Activated naive CD4-positive, alpha-beta T cell treated with anti-CD3 and anti-CD28 coated beads, Interleukin-2, amount 10 ng/mL, durations not matched to agents 7 days and 5 days (primary cell): ENCODE data around the gene KRTAP5-8.
A peak's percentile ranks its signal among the peaks of the same experiment; 100 is the strongest.
"Not testable (repeated sequence)": the region's sequence is repeated elsewhere in the genome, so short reads cannot be mapped to it uniquely, and the experiment has no call there.

Experiments used
- CTCF ChIA-PET: fragments of 350-600 bp; sonication (Branson Sonifier 250); formaldehyde crosslinking; loops from one replicate; lab custom pipeline; 2021; ENCODE audit warnings: antibody characterized with exemption; lab: Charles Lee
- DNase-seq: peaks from one replicate; pipeline ENCODE4 v3.0.0-alpha.2; 2020
- H3K27ac Mint-ChIP-seq: one replicate; pipeline ENCODE4 v1.8.0; 2021; ENCODE audit warnings: mild to moderate bottlenecking, moderate library complexity, mixed read lengths
- H3K27me3 Mint-ChIP-seq: one replicate; pipeline ENCODE4 v1.8.0; 2021; ENCODE audit warnings: mild to moderate bottlenecking, mixed read lengths
- H3K36me3 Mint-ChIP-seq: one replicate; pipeline ENCODE4 v1.8.0; 2021; ENCODE audit warnings: mixed read lengths
- H3K4me1 Mint-ChIP-seq: one replicate; pipeline ENCODE4 v1.8.0; 2021; ENCODE audit warnings: mixed read lengths
- H3K4me3 Mint-ChIP-seq: one replicate; pipeline ENCODE4 v1.8.0; 2021; ENCODE audit warnings: mild to moderate bottlenecking, moderate library complexity, mixed read lengths
- H3K9me3 Mint-ChIP-seq: one replicate; pipeline ENCODE4 v1.8.0; 2021; ENCODE audit warnings: mixed read lengths

KRTAP5-8 gene

GRCh38 chr11:71537977-71538665 is at the start of gene KRTAP5-8:
Gene KRTAP5-8 (plus strand): TSS chr11:71538025. CDS start chr11:71538056, 31 bp downstream.
- H3K9me3 Mint-ChIP-seq, DNase-seq, H3K4me3 Mint-ChIP-seq, H3K27me3 Mint-ChIP-seq, H3K36me3 Mint-ChIP-seq, CTCF ChIA-PET, H3K27ac Mint-ChIP-seq, H3K4me1 Mint-ChIP-seq: not testable (repeated sequence)

- H3K27me3 Mint-ChIP-seq: no peaks in the 10 kb centered on the region
- H3K4me1 Mint-ChIP-seq: peaks cover 2% of the 10 kb centered on the region
- DNase-seq: no peak
- CTCF ChIA-PET: no interaction called here
- H3K9me3 Mint-ChIP-seq: no peaks in the 10 kb centered on the region
- H3K36me3 Mint-ChIP-seq: peaks cover 63% of the 10 kb centered on the region
- H3K4me3 Mint-ChIP-seq: no peak overlapping the region
- peak overlapping the region; percentile 47 for H3K27ac Mint-ChIP-seq
These were observed 49.0 kb upstream of the KRTAP5-8 start for GRCh38 chr11:71488681-71489270.

GRCh38 chr11:71489311-71490043 is 48.3 kb upstream of the KRTAP5-8 start:
- Mint-ChIP-seq H3K4me1 (peaks cover 2% of the 10 kb centered on the region), H3K9me3 (no peaks in the 10 kb centered on the region), H3K27me3 (no peaks in the 10 kb centered on the region), H3K27ac (no peak overlapping the region), H3K4me3 (no peak overlapping the region), H3K36me3 (peaks cover 63% of the 10 kb centered on the region)
- CTCF ChIA-PET: no interaction called here
- no peak for DNase-seq

GRCh38 chr11:71490044-71490730 is 47.6 kb upstream of the KRTAP5-8 start:
- H3K27ac Mint-ChIP-seq: no peak overlapping the region
- no peaks in the 10 kb centered on the region for H3K9me3 Mint-ChIP-seq
- CTCF ChIA-PET: no interaction called here
- H3K4me3 Mint-ChIP-seq: no peak overlapping the region
- peaks cover 63% of the 10 kb centered on the region for H3K36me3 Mint-ChIP-seq
- no peak for DNase-seq
- H3K27me3 Mint-ChIP-seq: no peaks in the 10 kb centered on the region
- H3K4me1 Mint-ChIP-seq: peaks cover 2% of the 10 kb centered on the region

GRCh38 chr11:71490731-71491390 is 47.0 kb upstream of the KRTAP5-8 start:
- Mint-ChIP-seq H3K36me3 (peaks cover 62% of the 10 kb centered on the region), H3K27me3 (no peaks in the 10 kb centered on the region), H3K27ac (no peak overlapping the region), H3K9me3 (no peaks in the 10 kb centered on the region), H3K4me3 (no peak overlapping the region), H3K4me1 (peaks cover 2% of the 10 kb centered on the region)
- CTCF ChIA-PET: no interaction called here
- DNase-seq: no peak

- CTCF ChIA-PET: no interaction called here
- Mint-ChIP-seq H3K27me3 (no peaks in the 10 kb centered on the region), H3K9me3 (no peaks in the 10 kb centered on the region), H3K4me1 (peaks cover 2% of the 10 kb centered on the region), H3K4me3 (no peak overlapping the region), H3K36me3 (peaks cover 60% of the 10 kb centered on the region), H3K27ac (no peak overlapping the region)
- DNase-seq: no peak
These were observed 46.3 kb upstream of the KRTAP5-8 start for GRCh38 chr11:71491531-71491930.

GRCh38 chr11:71491940-71492339 is 45.9 kb upstream of the KRTAP5-8 start:
- Mint-ChIP-seq H3K4me1 (peaks cover 2% of the 10 kb centered on the region), H3K4me3 (no peak overlapping the region), H3K27me3 (no peaks in the 10 kb centered on the region), H3K27ac (no peak overlapping the region), H3K36me3 (peaks cover 62% of the 10 kb centered on the region), H3K9me3 (no peaks in the 10 kb centered on the region)
- CTCF ChIA-PET: no interaction called here
- no peak for DNase-seq

GRCh38 chr11:71495286-71496230 is 42.3 kb upstream of the KRTAP5-8 start:
- Mint-ChIP-seq H3K4me3 (no peak overlapping the region), H3K27ac (no peak overlapping the region), H3K27me3 (no peaks in the 10 kb centered on the region), H3K4me1 (peaks cover 6% of the 10 kb centered on the region), H3K36me3 (peaks cover 67% of the 10 kb centered on the region), H3K9me3 (no peaks in the 10 kb centered on the region)
- DNase-seq: no peak
- CTCF ChIA-PET: no interaction called here

GRCh38 chr11:71496421-71496820 is 41.4 kb upstream of the KRTAP5-8 start:
- Mint-ChIP-seq H3K4me3 (no peak overlapping the region), H3K4me1 (peaks cover 6% of the 10 kb centered on the region), H3K36me3 (peaks cover 63% of the 10 kb centered on the region), H3K27ac (peak overlapping the region; percentile 31), H3K9me3 (no peaks in the 10 kb centered on the region), H3K27me3 (no peaks in the 10 kb centered on the region)
- CTCF ChIA-PET: no interaction called here
- DNase-seq: no peak

- Mint-ChIP-seq H3K4me1 (peaks cover 6% of the 10 kb centered on the region), H3K27me3 (no peaks in the 10 kb centered on the region), H3K36me3 (peaks cover 55% of the 10 kb centered on the region), H3K27ac (no peak overlapping the region), H3K9me3 (no peaks in the 10 kb centered on the region), H3K4me3 (no peak overlapping the region)
- DNase-seq: no peak
- CTCF ChIA-PET: no interaction called here
These were observed 39.7 kb upstream of the KRTAP5-8 start for GRCh38 chr11:71498091-71498490.

- no peaks in the 10 kb centered on the region for H3K9me3 Mint-ChIP-seq
- no peaks in the 10 kb centered on the region for H3K27me3 Mint-ChIP-seq
- peaks cover 52% of the 10 kb centered on the region for H3K36me3 Mint-ChIP-seq
- CTCF ChIA-PET: no interaction called here
- no peak overlapping the region for H3K4me3 Mint-ChIP-seq
- DNase-seq: no peak
- peaks cover 6% of the 10 kb centered on the region for H3K4me1 Mint-ChIP-seq
- no peak overlapping the region for H3K27ac Mint-ChIP-seq
These were observed 38.7 kb upstream of the KRTAP5-8 start for GRCh38 chr11:71499125-71499524.

- peaks cover 6% of the 10 kb centered on the region for H3K4me1 Mint-ChIP-seq
- peaks cover 49% of the 10 kb centered on the region for H3K36me3 Mint-ChIP-seq
- H3K27me3 Mint-ChIP-seq: no peaks in the 10 kb centered on the region
- H3K27ac Mint-ChIP-seq: no peak overlapping the region
- H3K9me3 Mint-ChIP-seq: no peaks in the 10 kb centered on the region
- DNase-seq: no peak
- H3K4me3 Mint-ChIP-seq: no peak overlapping the region
- CTCF ChIA-PET: no interaction called here
These were observed 38.3 kb upstream of the KRTAP5-8 start for GRCh38 chr11:71499546-71499945.

GRCh38 chr11:71500601-71501021 is 37.2 kb upstream of the KRTAP5-8 start:
- CTCF ChIA-PET: no interaction called here

More at GRCh38 chr11:71500601-71501021, 37.2 kb upstream of the KRTAP5-8 start:
- Mint-ChIP-seq H3K9me3 (no peaks in the 10 kb centered on the region), H3K4me3 (no peak overlapping the region), H3K27ac (no peak overlapping the region), H3K4me1 (peaks cover 6% of the 10 kb centered on the region), H3K27me3 (no peaks in the 10 kb centered on the region), H3K36me3 (peaks cover 48% of the 10 kb centered on the region)
- DNase-seq: no peak
